Panc1 (cell line): ENCODE results near the gene TSPAN10.

Source experiments
- POLR2AphosphoS5 ChIP-seq: IDR thresholded peaks from 2 replicates; pipeline ENCODE4 v1.6.1; 2012; ENCODE audit warnings: mild to moderate bottlenecking, low read depth, low read length, moderate library complexity
- TF ChIP-seq, protein P1 (sequence below): fragments of 450-650 bp; IDR thresholded peaks from 2 replicates; pipeline ENCODE4 v1.5.1; 2017; ENCODE audit warnings: mild to moderate bottlenecking

DNA sequence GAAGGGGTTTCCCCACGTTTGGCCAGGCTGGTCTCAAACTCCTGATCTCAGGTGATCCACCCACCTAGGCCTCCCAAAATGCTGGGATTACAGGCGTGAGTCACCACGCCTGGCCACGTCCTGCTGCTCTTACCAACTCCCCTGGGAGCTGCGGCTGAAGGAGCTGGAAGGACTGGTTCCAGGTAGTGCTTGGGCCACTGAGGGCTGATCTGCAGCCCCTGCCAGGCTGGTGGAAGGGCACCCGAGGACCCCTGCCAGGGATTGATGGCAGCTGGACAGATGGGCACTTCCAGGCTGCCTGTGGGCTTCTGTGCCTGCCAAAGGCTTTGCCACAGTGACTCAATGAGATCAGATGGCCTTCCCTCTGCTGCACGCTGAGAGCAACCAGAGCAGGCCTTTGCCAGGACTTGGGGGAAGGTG lies 27.1 kb downstream of the TSPAN10 start:
- TF ChIP-seq, protein P1, sequence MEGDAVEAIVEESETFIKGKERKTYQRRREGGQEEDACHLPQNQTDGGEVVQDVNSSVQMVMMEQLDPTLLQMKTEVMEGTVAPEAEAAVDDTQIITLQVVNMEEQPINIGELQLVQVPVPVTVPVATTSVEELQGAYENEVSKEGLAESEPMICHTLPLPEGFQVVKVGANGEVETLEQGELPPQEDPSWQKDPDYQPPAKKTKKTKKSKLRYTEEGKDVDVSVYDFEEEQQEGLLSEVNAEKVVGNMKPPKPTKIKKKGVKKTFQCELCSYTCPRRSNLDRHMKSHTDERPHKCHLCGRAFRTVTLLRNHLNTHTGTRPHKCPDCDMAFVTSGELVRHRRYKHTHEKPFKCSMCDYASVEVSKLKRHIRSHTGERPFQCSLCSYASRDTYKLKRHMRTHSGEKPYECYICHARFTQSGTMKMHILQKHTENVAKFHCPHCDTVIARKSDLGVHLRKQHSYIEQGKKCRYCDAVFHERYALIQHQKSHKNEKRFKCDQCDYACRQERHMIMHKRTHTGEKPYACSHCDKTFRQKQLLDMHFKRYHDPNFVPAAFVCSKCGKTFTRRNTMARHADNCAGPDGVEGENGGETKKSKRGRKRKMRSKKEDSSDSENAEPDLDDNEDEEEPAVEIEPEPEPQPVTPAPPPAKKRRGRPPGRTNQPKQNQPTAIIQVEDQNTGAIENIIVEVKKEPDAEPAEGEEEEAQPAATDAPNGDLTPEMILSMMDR = no peak
- no peak for TF ChIP-seq POLR2AphosphoS5
